ENCODE results near the gene TRMT11. TPM values are rescaled to one million over a fixed set of nuclear protein-coding genes. Genes with fewer than 3 reads are reported as not detected.

The TRMT11 gene
- polyA plus RNA-seq, 1 donor (not counting 4 experiments of a cell fraction or from before 2014, with no cell fraction given) = 23.0 TPM

- dilution Hi-C loops (cut with MboI; ENCODE audit: extremely low pct_ligation_motif_present, low sequenced_read_pairs) = no loop called here
- no peak for TF ChIP-seq EZH2 (IDR thresholded peaks at IDR 0.05; ENCODE audit: low read length)
- TF ChIP-seq, protein P1, sequence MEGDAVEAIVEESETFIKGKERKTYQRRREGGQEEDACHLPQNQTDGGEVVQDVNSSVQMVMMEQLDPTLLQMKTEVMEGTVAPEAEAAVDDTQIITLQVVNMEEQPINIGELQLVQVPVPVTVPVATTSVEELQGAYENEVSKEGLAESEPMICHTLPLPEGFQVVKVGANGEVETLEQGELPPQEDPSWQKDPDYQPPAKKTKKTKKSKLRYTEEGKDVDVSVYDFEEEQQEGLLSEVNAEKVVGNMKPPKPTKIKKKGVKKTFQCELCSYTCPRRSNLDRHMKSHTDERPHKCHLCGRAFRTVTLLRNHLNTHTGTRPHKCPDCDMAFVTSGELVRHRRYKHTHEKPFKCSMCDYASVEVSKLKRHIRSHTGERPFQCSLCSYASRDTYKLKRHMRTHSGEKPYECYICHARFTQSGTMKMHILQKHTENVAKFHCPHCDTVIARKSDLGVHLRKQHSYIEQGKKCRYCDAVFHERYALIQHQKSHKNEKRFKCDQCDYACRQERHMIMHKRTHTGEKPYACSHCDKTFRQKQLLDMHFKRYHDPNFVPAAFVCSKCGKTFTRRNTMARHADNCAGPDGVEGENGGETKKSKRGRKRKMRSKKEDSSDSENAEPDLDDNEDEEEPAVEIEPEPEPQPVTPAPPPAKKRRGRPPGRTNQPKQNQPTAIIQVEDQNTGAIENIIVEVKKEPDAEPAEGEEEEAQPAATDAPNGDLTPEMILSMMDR (optimal IDR thresholded peaks at IDR 0.05 in 1 of 3, IDR thresholded peaks at IDR 0.05 in 1 of 3, conservative IDR thresholded peaks at IDR 0.05 in 1 of 3; ENCODE audit: extremely low read depth in 1 of 3, insufficient read depth in 2 of 3, low read length in 3 of 3) = no peak
- no peak for FAIRE-seq
Measured at GRCh38 chr6:125963817-125964216, 22.5 kb upstream of the TRMT11 start.

DNA sequence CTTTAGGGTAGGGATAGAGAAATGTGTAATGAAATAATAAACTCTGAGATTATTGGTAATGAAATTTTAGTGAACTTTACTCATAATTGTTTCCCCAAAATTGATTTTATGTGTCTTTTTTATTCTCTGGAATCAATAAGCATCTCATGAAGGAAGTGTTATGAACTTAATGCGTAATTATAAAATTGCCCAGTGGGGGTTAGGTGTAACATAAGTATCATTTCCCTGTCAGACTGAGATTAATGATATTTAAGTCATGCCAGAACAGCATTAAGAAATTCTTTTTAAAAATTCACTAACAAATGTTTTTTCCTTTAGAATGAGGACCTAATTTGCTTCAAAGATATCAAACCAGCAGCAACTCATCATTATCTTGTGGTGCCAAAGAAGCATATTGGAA lies 19.8 kb upstream of the TRMT11 start:
- no peak for TF ChIP-seq EZH2 (IDR thresholded peaks at IDR 0.05; ENCODE audit: low read length)
- dilution Hi-C loops (cut with MboI; ENCODE audit: extremely low pct_ligation_motif_present, low sequenced_read_pairs) = no loop called here
- Histone ChIP-seq H3K9me3 (ENCODE audit: control insufficient read depth, low read depth, low read length) (no peaks in the 10 kb centered on the region), H3K4me1 (ENCODE audit: control insufficient read depth, extremely low read depth, insufficient read depth, low read length) (no peaks in the 10 kb centered on the region), H3K79me2 (ENCODE audit: control insufficient read depth, insufficient read depth, low read length) (no peaks in the 10 kb centered on the region), H3K36me3 (ENCODE audit: control insufficient read depth in 2 of 2, extremely low read depth in 1 of 2, insufficient read depth in 2 of 2, low read length in 2 of 2) (peaks cover 0 to 5% of the 10 kb centered on the region in 2 experiments), H3K9ac (ENCODE audit: control insufficient read depth, extremely low read depth, insufficient read depth, low read length) (no peak overlapping the region), H3K27ac (ENCODE audit: control insufficient read depth, insufficient read depth, low read length) (no peak overlapping the region), H3K4me3 (ENCODE audit: control insufficient read depth in 2 of 3, extremely low read depth in 1 of 3, insufficient read depth in 2 of 3, low read depth in 1 of 3, low read length in 3 of 3) (no peak overlapping the region), H2AFZ (ENCODE audit: control insufficient read depth, low read length) (no peak overlapping the region), H3K4me2 (ENCODE audit: control insufficient read depth, extremely low read depth, insufficient read depth, low read depth, low read length) (no peak overlapping the region), H4K20me1 (ENCODE audit: control insufficient read depth, extremely low read depth, insufficient read depth, low read length) (no peaks in the 10 kb centered on the region), H3K9me1 (ENCODE audit: control insufficient read depth, extremely low read depth, insufficient read depth, low read length) (no peaks in the 10 kb centered on the region), H3K27me3 (ENCODE audit: control insufficient read depth, extremely low read depth, insufficient read depth, low read length) (no peaks in the 10 kb centered on the region)
- FAIRE-seq = no peak
- no peak for DNase-seq (ENCODE audit: low read depth, low spot score)

More at GRCh38 chr6:125963817-125964216, 22.5 kb upstream of the TRMT11 start:
- Histone ChIP-seq H3K9me3 (ENCODE audit: control insufficient read depth, low read depth, low read length) (no peaks in the 10 kb centered on the region), H3K27ac (ENCODE audit: control insufficient read depth, insufficient read depth, low read length) (no peak overlapping the region), H4K20me1 (ENCODE audit: control insufficient read depth, extremely low read depth, insufficient read depth, low read length) (no peaks in the 10 kb centered on the region), H3K9ac (ENCODE audit: control insufficient read depth, extremely low read depth, insufficient read depth, low read length) (no peak overlapping the region), H3K4me1 (ENCODE audit: control insufficient read depth, extremely low read depth, insufficient read depth, low read length) (no peaks in the 10 kb centered on the region), H3K4me3 (ENCODE audit: control insufficient read depth in 2 of 3, extremely low read depth in 1 of 3, insufficient read depth in 2 of 3, low read depth in 1 of 3, low read length in 3 of 3) (no peak overlapping the region), H3K27me3 (ENCODE audit: control insufficient read depth, extremely low read depth, insufficient read depth, low read length) (no peaks in the 10 kb centered on the region), H3K79me2 (ENCODE audit: control insufficient read depth, insufficient read depth, low read length) (no peaks in the 10 kb centered on the region), H3K9me1 (ENCODE audit: control insufficient read depth, extremely low read depth, insufficient read depth, low read length) (no peaks in the 10 kb centered on the region), H3K36me3 (ENCODE audit: control insufficient read depth in 2 of 2, extremely low read depth in 1 of 2, insufficient read depth in 2 of 2, low read length in 2 of 2) (peaks cover 0 to 5% of the 10 kb centered on the region in 2 experiments), H3K4me2 (ENCODE audit: control insufficient read depth, extremely low read depth, insufficient read depth, low read depth, low read length) (no peak overlapping the region), H2AFZ (ENCODE audit: control insufficient read depth, low read length) (no peak overlapping the region)
- DNase-seq (ENCODE audit: low read depth, low spot score) = no peak

- H3K4me3 ChIP-seq (ENCODE audit: control insufficient read depth in 2 of 3, extremely low read depth in 1 of 3, insufficient read depth in 2 of 3, low read depth in 1 of 3, low read length in 3 of 3) = no peak overlapping the region
- dilution Hi-C loops (cut with MboI; ENCODE audit: extremely low pct_ligation_motif_present, low sequenced_read_pairs) = no loop called here
- peaks cover 0 to 8% of the 10 kb centered on the region in 2 experiments for H3K36me3 ChIP-seq (ENCODE audit: control insufficient read depth in 2 of 2, extremely low read depth in 1 of 2, insufficient read depth in 2 of 2, low read length in 2 of 2)
- no peaks in the 10 kb centered on the region for H3K9me3 ChIP-seq (ENCODE audit: control insufficient read depth, low read depth, low read length)
- TF ChIP-seq, protein P1 (optimal IDR thresholded peaks at IDR 0.05 in 1 of 3, IDR thresholded peaks at IDR 0.05 in 1 of 3, conservative IDR thresholded peaks at IDR 0.05 in 1 of 3; ENCODE audit: extremely low read depth in 1 of 3, insufficient read depth in 2 of 3, low read length in 3 of 3) = no peak
- H3K9ac ChIP-seq (ENCODE audit: control insufficient read depth, extremely low read depth, insufficient read depth, low read length) = no peak overlapping the region
- no peaks in the 10 kb centered on the region for H3K27me3 ChIP-seq (ENCODE audit: control insufficient read depth, extremely low read depth, insufficient read depth, low read length)
- no peaks in the 10 kb centered on the region for H3K4me1 ChIP-seq (ENCODE audit: control insufficient read depth, extremely low read depth, insufficient read depth, low read length)
- no peak overlapping the region for H2AFZ ChIP-seq (ENCODE audit: control insufficient read depth, low read length)
- FAIRE-seq (no peak), DNase-seq (ENCODE audit: low read depth, low spot score) (no peak)
- H3K4me2 ChIP-seq (ENCODE audit: control insufficient read depth, extremely low read depth, insufficient read depth, low read depth, low read length) = no peak overlapping the region
- no peaks in the 10 kb centered on the region for H3K79me2 ChIP-seq (ENCODE audit: control insufficient read depth, insufficient read depth, low read length)
- no peak overlapping the region for H3K27ac ChIP-seq (ENCODE audit: control insufficient read depth, insufficient read depth, low read length)
- H4K20me1 ChIP-seq (ENCODE audit: control insufficient read depth, extremely low read depth, insufficient read depth, low read length) = no peaks in the 10 kb centered on the region
- H3K9me1 ChIP-seq (ENCODE audit: control insufficient read depth, extremely low read depth, insufficient read depth, low read length) = no peaks in the 10 kb centered on the region
Measured at GRCh38 chr6:125968493-125968892, 17.8 kb upstream of the TRMT11 start.
